GM12873 (cell line): ENCODE data around the gene FGF1.

Source experiments
- TF ChIP-seq, protein P1 (sequence below): IDR thresholded peaks from 2 replicates; pipeline ENCODE4 v1.5.1; 2012; ENCODE audit warnings: low read depth, mild to moderate bottlenecking, moderate library complexity, low read length, control low read depth; ENCODE audit not compliant: insufficient read depth; ENCODE audit errors: missing control alignments

FGF1 gene

DNA sequence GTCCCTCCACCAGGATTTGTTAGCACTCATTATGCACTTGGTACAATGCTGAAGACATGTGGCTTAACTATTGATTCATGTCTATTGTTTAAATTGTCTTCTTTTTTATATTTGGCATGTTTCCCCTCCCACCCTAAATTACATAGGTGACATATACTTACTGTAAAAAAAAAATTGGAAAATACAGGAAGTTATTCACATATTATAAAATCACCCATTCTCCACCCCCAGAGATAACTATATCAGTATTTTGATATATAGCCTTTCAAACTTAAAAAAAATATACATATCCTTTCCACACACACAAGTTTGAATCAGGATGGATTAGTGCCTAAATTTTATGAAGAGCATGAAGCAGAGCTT lies 87.6 kb downstream of the FGF1 start:
- TF ChIP-seq, protein P1, sequence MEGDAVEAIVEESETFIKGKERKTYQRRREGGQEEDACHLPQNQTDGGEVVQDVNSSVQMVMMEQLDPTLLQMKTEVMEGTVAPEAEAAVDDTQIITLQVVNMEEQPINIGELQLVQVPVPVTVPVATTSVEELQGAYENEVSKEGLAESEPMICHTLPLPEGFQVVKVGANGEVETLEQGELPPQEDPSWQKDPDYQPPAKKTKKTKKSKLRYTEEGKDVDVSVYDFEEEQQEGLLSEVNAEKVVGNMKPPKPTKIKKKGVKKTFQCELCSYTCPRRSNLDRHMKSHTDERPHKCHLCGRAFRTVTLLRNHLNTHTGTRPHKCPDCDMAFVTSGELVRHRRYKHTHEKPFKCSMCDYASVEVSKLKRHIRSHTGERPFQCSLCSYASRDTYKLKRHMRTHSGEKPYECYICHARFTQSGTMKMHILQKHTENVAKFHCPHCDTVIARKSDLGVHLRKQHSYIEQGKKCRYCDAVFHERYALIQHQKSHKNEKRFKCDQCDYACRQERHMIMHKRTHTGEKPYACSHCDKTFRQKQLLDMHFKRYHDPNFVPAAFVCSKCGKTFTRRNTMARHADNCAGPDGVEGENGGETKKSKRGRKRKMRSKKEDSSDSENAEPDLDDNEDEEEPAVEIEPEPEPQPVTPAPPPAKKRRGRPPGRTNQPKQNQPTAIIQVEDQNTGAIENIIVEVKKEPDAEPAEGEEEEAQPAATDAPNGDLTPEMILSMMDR: no peak

DNA sequence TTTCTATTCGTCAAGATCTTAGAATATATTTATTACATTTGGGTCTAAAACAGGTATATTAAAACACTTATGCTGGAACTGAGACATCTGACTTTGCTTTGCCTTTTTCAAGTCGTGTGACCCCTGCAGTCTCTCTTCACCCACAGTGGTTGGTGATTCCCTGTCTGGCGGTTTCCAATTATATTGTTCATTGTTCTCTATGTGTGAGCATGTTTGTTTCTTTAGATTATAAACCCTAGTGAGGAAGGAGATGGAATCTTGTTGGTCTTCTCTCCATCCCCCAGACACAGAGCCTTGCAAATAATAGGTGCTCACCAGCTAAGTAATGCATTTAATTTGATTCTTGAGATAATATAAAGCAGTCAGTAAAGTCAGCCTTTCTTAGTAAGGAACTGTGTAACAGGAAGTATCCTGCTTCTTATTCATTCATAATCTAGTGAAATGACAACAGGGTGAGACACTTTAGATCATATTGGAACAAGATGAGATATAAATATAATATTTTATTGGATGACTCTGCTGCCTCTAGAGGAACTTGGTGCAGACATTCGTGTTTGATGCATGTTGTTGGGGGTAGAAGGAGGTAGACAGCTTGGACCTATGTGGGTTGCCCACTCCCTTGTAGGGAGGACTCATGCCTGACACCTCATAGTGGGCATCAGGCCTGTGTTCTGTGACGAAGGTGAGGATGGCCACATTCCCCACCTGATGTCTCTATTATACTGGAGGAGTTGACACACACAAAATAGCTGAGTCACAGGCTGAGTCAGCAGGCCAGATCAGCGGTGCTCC lies 88.1 kb downstream of the FGF1 start:
- TF ChIP-seq, protein P1: no peak

DNA sequence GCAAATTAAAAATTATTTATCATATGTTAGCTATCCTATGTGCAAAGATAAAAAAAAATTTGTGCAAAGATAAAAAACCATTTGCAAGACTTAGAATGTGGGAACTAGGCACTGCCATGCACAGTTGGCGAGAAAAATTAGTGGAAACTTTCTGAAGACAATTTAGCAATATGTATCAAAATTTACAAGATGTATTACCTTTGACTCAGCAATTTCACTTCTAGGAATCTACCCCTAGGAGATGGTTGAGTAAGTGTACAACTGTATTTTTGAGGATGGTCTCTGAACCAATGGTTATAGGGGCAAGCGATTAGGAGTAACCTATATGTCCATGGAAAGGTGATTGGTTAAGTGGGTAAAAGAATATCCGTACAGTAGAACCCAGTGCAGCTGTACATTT lies 88.9 kb downstream of the FGF1 start:
- TF ChIP-seq, protein P1: no peak

DNA sequence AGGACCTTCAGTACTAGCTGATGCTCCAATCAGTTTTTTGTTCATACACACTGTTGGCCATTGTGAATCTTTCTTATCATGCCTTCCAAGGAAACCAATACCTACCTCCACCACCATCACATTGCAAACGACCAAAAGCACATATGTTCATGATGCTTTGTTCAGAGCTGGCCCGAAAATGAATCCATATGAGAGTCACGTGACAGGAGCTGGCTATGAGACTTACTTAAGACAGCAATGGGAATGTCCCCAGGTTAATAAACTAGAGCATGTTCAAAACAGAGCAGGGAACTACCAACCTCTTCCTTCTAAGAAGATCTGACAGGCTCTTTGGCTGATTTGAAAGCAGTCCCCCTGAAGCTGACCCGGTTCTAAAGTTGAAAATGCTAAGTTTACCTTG lies 93.5 kb downstream of the FGF1 start:
- TF ChIP-seq, protein P1: no peak

DNA sequence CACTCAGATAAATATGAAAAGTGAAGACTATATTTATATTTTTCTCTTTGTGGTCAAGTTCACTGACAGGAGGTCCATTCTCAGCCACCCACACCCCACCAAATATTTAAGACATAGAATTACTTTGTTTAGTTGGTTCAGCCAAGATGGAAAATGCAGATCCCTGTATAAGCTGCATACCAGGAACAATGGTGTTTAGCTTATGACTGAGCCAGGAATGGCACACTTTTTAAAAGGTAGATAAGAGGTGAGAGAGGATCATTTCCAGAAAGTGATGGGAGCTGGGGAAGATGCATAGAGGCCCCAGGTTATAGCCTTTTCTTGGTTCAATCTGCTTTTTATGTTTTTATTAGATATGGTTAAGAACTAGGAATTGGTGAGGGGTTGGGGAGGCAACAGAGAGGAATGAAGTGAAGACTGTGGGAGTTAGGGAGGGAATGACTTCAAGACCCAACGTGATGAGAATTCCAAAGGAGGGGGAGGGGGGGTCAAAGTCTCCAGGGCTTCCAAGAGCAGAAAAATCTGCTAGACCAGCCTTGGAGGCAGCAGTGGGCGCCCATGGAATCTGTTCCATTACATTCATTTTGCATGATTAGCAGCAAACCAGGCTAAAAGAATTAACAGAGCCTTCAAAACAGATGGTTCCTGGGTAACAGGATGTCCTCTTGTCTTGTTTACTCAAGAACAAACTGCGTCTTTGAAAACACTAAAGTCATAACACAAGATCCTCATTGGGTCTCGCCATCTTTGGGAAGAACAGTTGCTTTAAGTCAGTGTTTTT lies 95.2 kb downstream of the FGF1 start:
- TF ChIP-seq, protein P1: no peak

DNA sequence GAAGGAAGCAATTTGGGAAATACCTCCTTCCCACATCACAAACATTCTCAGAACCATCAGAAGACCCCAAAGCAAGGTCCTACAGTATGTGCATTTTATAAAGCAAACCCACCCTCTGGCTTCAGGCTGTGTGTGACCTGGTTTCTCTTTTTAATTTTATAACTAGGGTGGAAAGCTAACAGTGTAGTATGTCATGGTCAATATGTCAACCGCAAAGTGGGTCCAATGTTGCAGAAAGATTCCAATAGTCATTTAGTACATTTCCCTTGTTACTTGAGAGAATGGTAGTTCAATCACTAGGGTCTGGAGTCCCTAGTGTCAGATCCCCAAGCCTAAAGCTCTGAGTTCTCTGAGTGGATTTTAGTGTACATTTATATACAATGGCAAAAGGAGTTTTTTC lies 96.2 kb downstream of the FGF1 start:
- TF ChIP-seq, protein P1: no peak

DNA sequence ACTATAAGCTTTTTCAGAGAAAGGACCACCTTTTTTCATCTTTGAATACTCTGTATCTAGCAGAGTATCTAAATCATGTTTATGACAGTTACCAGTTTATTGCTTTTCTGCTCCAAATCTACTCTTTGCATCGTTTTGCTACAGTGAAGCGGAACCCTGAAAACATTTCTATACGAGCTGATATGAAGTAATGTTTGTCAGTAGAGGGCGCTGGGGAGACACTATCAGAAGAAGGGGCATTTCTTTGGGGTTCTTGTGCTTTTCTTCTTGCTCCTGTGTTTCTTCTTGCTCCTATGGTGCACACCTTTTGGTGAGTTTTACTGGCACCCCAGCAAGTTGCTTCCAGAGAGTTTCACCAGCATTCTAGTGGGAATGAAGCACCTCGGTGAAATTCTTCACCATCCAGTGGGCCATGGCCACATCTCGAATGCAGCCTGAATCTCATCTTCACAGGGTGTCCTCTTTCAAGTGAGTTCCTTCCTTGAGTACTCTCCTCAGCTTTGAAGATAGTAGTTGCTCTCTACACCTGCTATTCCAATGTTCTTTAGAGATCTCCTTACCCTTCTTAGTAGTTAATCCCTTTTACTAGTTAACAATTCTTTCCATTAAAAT lies 98.4 kb downstream of the FGF1 start:
- TF ChIP-seq, protein P1: peak; percentile 64
